ENCODE results near the gene CDK2.

CDK2 gene

DNA sequence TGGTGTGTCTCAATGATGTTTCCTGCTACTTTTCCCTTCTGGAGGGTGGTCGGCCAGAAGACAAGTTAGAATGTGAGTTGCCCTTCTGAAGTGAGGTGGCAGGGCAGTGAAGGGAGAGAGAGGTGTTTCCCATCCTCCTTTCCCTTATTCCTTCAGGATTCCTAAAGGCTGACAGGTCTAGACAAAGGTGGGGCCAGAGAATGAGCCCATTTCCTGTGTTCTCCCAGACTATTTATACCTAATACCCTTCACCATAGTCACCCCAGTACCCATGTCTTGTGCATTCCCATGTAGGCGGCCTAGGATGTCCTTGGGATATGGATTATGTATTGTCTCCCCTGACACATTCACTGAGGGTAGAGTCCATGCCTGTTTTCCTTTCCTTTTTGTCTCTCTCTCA is 28.6 kb upstream of the CDK2 start:
- in situ Hi-C loops (cut with MboI; ENCODE audit: low sequenced_read_pairs) = no loop called here

DNA sequence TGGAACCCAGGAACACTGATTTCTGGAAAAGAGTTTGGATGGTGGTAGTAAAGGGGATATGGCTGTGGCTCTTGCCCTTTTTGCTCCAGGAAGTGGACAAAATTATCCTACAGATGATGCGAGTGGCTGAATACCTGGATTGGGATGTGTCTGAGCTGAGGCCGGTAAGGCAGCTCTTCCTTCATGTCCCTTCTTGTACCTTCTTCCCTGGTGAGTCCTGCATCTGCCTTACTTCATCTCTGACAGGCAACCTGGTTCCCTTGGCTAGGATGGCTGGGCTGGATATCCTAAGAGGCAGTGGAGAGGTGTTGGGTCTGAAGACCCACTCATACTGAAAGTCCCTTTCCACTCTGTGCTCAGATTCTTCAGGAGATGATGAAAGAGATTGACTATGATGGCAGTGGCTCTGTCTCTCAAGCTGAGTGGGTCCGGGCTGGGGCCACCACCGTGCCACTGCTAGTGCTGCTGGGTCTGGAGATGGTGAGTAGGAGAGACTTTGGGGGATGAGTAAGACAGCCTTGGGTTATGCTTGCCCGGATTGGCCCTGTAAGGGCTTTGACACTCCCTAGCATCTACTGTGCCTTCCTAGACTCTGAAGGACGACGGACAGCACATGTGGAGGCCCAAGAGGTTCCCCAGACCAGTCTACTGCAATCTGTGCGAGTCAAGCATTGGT is 27.7 kb upstream of the CDK2 start:
- in situ Hi-C loops (cut with MboI; ENCODE audit: low sequenced_read_pairs) = no loop called here

- in situ Hi-C loops (cut with MboI; ENCODE audit: low sequenced_read_pairs) = no loop called here
Observed at GRCh38 chr12:55940065-55940732, 26.4 kb upstream of the CDK2 start.

GRCh38 chr12:55942055-55942454 is 24.6 kb upstream of the CDK2 start:
- in situ Hi-C loops (cut with MboI; ENCODE audit: low sequenced_read_pairs) = no loop called here

GRCh38 chr12:55942577-55943136 is 24.0 kb upstream of the CDK2 start:
- in situ Hi-C loops (cut with MboI; ENCODE audit: low sequenced_read_pairs) = no loop called here

DNA sequence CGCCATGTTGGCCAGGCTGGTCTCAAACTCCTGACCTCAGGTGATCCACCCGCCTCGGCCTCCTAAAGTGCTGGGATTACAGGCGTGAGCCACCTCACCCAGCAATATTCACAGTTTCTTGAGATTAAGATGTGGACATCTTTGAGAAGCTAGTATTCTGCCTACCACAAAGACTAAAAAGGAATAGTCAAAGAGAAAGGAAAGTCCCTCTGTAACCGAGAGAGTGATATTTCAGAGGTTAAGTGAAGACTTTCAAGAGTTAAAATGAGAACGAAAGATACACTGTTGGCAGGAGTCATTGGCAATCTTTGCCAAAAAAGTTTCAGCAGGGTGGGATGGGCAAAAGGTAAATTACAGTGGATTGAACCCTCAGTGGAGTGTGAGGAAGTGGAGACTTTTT is 20.1 kb upstream of the CDK2 start:
- in situ Hi-C loops (cut with MboI; ENCODE audit: low sequenced_read_pairs) = no loop called here

GRCh38 chr12:55955344-55955743 is 11.3 kb upstream of the CDK2 start:
- in situ Hi-C loops (cut with MboI; ENCODE audit: low sequenced_read_pairs) = no loop called here

DNA sequence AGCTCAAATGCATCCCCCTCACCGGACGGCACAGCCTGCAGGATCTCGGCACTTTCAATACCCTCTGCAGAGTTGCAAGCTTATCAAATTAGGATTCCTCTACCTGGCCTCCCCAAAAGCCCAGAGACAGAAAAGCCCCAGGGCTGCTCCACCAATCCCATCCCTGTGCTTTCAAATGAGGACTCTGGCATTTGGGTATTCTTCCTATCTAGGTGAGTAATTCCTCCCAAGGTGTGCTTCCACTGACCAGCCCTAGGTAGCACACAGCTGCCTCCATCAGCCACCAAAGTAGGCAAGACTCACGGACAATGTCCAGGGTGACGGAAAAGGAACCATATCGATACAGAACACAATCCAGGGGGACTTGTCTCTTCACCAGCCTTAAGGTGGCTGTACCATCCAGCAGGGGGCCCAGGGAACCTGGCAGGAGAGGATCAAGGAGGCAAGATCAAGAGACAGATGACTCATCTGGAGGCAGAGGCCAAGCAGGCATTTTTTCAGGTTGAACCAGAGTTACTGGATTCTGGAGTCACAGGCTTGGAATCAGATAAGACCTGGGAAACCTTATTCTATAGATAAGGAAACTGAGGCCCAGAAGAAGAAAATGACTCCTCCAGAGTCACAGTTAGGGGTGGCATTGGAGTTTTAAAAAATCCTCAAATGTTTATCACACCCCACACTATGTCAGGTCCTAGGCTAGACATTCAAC is 10.7 kb upstream of the CDK2 start:
- in situ Hi-C loops (cut with MboI; ENCODE audit: low sequenced_read_pairs) = no loop called here

- in situ Hi-C loops (cut with MboI; ENCODE audit: low sequenced_read_pairs) = no loop called here
Observed at GRCh38 chr12:55957106-55957859, 9.3 kb upstream of the CDK2 start.

DNA sequence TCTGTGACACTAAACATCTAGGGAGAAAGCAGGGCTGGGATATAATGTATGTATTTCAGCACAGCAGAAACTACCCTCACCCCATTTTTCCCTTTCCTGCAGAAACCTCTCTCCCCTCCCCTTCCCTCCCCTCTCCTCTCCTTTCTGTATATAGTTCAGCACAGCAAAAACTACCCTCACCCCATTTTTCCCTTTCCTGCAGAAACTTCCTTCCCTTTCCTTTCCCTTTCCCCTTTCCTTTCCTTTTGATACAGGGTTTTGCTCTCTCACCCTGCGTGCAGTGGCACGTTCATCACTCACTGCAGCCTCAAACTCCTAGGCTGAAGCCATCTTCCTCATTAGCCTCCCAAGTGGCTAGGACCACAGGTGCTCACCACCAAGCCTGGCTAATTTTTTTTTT is 2.9 kb upstream of the CDK2 start:
- in situ Hi-C loops (cut with MboI; ENCODE audit: low sequenced_read_pairs) = no loop called here

GRCh38 chr12:55965240-55965639 is 1.4 kb upstream of the CDK2 start:
- in situ Hi-C loops (cut with MboI; ENCODE audit: low sequenced_read_pairs) = no loop called here

DNA sequence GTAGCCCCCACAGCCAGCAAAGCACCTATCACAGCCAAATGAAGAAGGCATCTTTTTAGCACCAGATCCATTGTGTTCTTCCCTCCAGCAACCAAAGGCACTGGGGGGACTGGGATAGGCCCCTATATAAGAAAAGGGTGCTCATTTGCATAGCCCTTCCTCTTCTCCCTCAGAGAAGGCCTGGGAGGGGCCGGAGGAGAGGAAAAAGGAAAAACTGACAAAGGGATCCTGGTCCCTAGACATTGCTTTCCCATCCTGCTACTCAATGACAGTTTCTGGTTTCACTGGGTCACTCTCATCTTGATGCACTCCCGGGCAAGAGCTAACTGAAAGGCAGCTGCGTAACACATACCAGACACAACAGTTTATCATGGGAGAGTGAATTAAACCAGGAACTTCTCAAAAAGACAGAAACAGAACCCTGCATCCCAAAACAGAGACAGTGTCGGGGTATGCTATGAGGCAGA is 656 bp upstream of the CDK2 start, which contains the start of gene PMEL:
PMEL (minus strand) TSS at position 102 of the 467 bp plus-strand sequence; CDS start at position 71, 31 bp downstream.
- in situ Hi-C loops (cut with MboI; ENCODE audit: low sequenced_read_pairs) = no loop called here

GRCh38 chr12:55969356-55969755 is 2.7 kb downstream of the CDK2 start:
- in situ Hi-C loops (cut with MboI; ENCODE audit: low sequenced_read_pairs) = no loop called here

- in situ Hi-C loops (cut with MboI; ENCODE audit: low sequenced_read_pairs) = no loop called here
Observed at GRCh38 chr12:55970775-55971174, 4.1 kb downstream of the CDK2 start.

DNA sequence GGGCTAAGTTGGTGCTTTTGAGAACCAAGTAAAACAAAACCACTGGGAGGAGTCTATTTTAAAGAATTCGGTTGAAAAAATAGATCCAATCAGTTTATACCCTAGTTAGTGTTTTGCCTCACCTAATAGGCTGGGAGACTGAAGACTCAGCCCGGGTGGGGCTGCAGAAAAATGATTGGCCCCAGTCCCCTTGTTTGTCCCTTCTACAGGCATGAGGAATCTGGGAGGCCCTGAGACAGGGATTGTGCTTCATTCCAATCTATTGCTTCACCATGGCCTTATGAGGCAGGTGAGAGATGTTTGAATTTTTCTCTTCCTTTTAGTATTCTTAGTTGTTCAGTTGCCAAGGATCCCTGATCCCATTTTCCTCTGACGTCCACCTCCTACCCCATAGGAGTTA is 5.4 kb downstream of the CDK2 start:
- in situ Hi-C loops (cut with MboI; ENCODE audit: low sequenced_read_pairs) = no loop called here

DNA sequence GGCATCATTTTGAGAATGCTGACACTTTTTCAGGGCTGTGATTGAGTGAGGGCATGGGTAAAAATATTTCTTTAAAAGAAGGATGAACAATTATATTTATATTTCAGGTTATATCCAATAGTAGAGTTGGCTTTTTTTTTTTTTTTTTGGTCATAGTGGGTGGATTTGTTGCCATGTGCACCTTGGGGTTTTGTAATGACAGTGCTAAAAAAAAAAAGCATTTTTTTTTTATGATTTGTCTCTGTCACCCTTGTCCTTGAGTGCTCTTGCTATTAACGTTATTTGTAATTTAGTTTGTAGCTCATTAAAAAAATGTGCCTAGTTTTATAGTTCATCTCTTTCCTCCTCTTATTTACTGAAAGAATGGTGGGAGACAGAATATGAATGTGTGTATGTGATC is 5.8 kb downstream of the CDK2 start:
- in situ Hi-C loops (cut with MboI; ENCODE audit: low sequenced_read_pairs) = no loop called here

DNA sequence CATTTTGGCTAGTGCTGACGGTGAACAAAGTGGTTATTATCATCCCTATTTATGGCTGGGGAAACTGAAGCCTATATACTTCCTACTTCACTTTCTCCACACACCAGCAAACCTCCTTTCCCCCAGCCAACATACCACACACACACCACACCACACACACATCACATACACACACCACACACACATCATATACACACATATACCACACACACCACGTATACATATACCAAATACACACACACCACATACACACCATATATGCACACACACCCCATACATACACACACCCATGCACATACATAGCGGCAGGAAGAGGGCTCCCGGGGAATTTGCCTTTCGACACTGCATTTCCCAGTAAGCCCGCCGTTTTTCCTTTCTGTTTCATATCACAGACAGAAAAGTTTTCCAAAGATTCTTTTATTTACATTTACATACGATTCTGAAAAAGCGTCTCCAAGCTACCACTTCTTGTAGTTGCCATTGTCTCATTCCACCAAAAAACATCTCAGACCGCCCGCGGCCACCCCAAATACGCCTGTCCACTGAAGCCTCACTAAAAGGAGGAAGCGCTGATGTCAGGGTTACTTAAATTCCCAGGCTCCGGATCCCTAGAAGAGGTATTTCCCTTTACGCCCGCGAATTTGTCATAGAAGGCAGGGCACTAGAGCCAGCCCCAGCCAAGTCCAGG is 6.4 kb downstream of the CDK2 start:
- in situ Hi-C loops (cut with MboI; ENCODE audit: low sequenced_read_pairs) = no loop called here

GRCh38 chr12:55973599-55974307 is 7.1 kb downstream of the CDK2 start, which contains the start of gene RAB5B:
RAB5B (plus strand) TSS chr12:55974078; CDS start chr12:55986961, 12,883 bp downstream.
- in situ Hi-C loops (cut with MboI; ENCODE audit: low sequenced_read_pairs) = no loop called here

GRCh38 chr12:55974308-55974730 is 7.7 kb downstream of the CDK2 start:
- in situ Hi-C loops (cut with MboI; ENCODE audit: low sequenced_read_pairs) = no loop called here

GRCh38 chr12:55978393-55978792 is 11.8 kb downstream of the CDK2 start:
- in situ Hi-C loops (cut with MboI; ENCODE audit: low sequenced_read_pairs) = no loop called here
